Measurements from ENCODE around the gene TAF11L13. TPM values are rescaled to one million over a fixed set of nuclear protein-coding genes. Genes with fewer than 3 reads are reported as not detected.
"Not testable (repeated sequence)": the region's sequence is repeated elsewhere in the genome, so short reads cannot be mapped to it uniquely, and the experiment has no call there.

TAF11L13 gene
- total RNA-seq, result not detected
- long read RNA-seq, result 0 reads

- ATAC-seq (ENCODE audit: poor library complexity); intact Hi-C loops (cut with DNase I); DNase-seq: not testable (repeated sequence)
These were observed at the start of gene TAF11L13 for GRCh38 chr5:17631788-17632187. Gene TAF11L13 (plus strand): TSS chr5:17632088.

- intact Hi-C loops (cut with DNase I); ATAC-seq (ENCODE audit: poor library complexity); DNase-seq: not testable (repeated sequence)
These were observed 46.2 kb upstream of the TAF11L13 start, which contains the start of gene TAF11L7 for GRCh38 chr5:17585658-17586057. Gene TAF11L7 (minus strand): TSS chr5:17585758.

DNA sequence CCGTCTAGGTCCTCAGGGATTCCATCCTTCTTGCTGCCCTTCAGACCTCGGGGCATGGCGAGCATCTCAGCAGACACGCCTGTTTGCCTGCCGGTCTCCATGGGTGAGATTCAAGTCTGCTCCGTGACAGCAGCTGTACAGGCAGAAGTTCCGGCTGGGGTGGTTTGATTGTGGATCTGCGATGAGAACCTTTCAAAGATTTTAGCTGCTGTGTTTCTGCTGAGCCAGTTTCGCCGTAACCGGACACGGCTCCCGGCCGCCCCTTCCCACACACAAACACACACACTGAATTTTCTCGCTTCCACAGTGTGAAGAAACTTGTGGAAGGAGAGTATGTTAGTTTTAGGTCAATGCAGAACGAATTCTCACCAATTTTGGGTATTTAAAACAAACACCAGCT, 41.0 kb upstream of the TAF11L13 start, which contains the start of gene TAF11L8:
Gene TAF11L8, minus strand, starts transcription at position 101 of the 400 bp plus-strand sequence.
- intact Hi-C loops (cut with DNase I), result not testable (repeated sequence)

GRCh38 chr5:17594255-17594654, 37.6 kb upstream of the TAF11L13 start, which contains the start of gene TAF11L9:
Gene TAF11L9 (minus strand): TSS chr5:17594394.
- DNase-seq; ATAC-seq (ENCODE audit: poor library complexity); intact Hi-C loops (cut with DNase I): not testable (repeated sequence)

More for the DNA sequence above, 41.0 kb upstream of the TAF11L13 start, which contains the start of gene TAF11L8:
- ATAC-seq (ENCODE audit: poor library complexity); DNase-seq: not testable (repeated sequence)

DNA sequence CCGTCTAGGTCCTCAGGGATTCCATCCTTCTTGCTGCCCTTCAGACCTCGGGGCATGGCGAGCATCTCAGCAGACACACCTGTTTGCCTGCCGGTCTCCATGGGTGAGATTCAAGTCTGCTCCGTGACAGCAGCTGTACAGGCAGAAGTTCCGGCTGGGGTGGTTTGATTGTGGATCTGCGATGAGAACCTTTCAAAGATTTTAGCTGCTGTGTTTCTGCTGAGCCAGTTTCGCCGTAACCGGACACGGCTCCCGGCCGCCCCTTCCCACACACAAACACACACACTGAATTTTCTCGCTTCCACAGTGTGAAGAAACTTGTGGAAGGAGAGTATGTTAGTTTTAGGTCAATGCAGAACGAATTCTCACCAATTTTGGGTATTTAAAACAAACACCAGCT, 34.2 kb upstream of the TAF11L13 start, which contains the start of gene TAF11L10:
Gene TAF11L10, minus strand, starts transcription at position 101 of the 400 bp plus-strand sequence.
- intact Hi-C loops (cut with DNase I); ATAC-seq (ENCODE audit: poor library complexity); DNase-seq: not testable (repeated sequence)

DNA sequence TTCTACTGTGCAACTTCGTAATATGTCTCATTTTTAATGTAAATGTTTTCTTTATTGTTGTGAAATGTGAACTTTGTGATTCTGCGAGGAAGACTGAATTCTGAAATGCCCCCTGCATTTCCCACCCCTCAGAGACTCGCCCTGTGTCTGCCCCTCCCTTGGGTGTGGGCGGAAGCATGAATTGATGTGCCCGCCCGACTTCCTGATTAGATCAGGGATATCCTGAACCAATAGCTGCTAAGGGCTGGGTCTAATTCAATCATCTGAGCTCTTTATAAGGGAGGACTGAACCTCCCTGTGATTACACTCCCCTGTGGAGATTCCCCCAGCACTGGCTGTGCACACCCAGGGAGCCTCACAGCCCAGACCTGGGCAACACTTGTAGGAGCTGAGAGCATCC, 28.0 kb upstream of the TAF11L13 start, which contains the start of gene TAF11L11:
Gene TAF11L11, plus strand, starts transcription at position 304 of the 400 bp plus-strand sequence.
- DNase-seq; ATAC-seq (ENCODE audit: poor library complexity); intact Hi-C loops (cut with DNase I): not testable (repeated sequence)

- DNase-seq (no peak), ATAC-seq (ENCODE audit: poor library complexity) (no peak)
- intact Hi-C loops (cut with DNase I), result no loop called here
These were observed 26.9 kb upstream of the TAF11L13 start for GRCh38 chr5:17604951-17605350.

GRCh38 chr5:17607461-17607860, 24.4 kb upstream of the TAF11L13 start:
- ATAC-seq (ENCODE audit: poor library complexity); DNase-seq; intact Hi-C loops (cut with DNase I): not testable (repeated sequence)

- intact Hi-C loops (cut with DNase I); ATAC-seq (ENCODE audit: poor library complexity); DNase-seq: not testable (repeated sequence)
These were observed 21.8 kb upstream of the TAF11L13 start, which contains the start of gene TAF11L12 for GRCh38 chr5:17610092-17610491. Gene TAF11L12 (plus strand): TSS chr5:17610392.

GRCh38 chr5:17614872-17615605, 16.8 kb upstream of the TAF11L13 start:
- ATAC-seq (ENCODE audit: poor library complexity), result no peak
- intact Hi-C loops (cut with DNase I), result no loop called here
- DNase-seq, result no peak

GRCh38 chr5:17619354-17619753, 12.5 kb upstream of the TAF11L13 start:
- DNase-seq (no peak), ATAC-seq (ENCODE audit: poor library complexity) (no peak)

GRCh38 chr5:17620627-17621026, 11.3 kb upstream of the TAF11L13 start:
- ATAC-seq (ENCODE audit: poor library complexity), result no peak
- intact Hi-C loops (cut with DNase I), result no loop called here
- no peak for DNase-seq

More at GRCh38 chr5:17619354-17619753, 12.5 kb upstream of the TAF11L13 start:
- intact Hi-C loops (cut with DNase I), result no loop called here

DNA sequence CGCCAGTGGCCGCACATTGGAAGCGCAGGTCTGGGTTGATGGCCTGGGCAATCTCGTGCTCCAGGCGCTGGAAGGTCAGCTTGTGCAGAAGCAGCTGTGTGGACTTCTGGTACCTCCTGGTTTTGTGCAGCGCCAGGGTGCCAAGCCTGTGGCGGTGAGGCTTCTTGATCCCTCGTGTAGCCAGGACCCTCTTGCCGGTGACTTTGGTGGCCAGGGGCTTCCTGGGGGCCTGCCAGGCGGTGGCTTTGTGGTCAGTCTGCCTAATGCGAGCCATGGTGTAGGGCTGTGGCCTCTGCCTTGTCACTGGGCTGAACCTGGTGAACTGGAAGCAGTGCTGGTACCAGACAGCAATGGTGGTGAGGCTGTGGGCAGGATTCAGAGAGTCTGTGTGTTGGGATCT, 6.2 kb upstream of the TAF11L13 start:
- DNase-seq (no peak), ATAC-seq (ENCODE audit: poor library complexity) (no peak)
- intact Hi-C loops (cut with DNase I), result no loop called here

DNA sequence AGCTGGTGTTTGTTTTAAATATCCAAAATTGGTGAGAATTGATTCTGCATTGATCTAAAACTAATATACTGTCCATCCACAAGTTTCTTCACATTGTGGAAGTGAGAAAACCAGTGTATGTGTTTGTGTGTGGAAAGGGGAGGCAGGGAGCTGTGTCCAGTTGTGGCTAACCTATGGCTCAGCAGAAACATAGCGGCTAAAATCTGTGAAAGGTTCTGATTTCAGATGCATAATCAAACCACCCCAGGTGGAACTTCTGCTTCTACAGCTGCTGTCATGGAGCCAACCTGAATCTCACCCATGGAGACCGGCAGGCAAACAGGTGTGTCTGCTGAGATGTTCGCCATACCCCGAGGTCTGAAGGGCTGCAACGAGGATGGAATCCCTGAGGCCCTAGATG, 2.3 kb downstream of the TAF11L13 start, which contains the start of gene TAF11L14:
Gene TAF11L14, plus strand, starts transcription at position 301 of the 400 bp plus-strand sequence.
- intact Hi-C loops (cut with DNase I), result no loop called here
- DNase-seq (no peak), ATAC-seq (ENCODE audit: poor library complexity) (no peak)

GRCh38 chr5:17649232-17649631, 17.3 kb downstream of the TAF11L13 start:
- intact Hi-C loops (cut with DNase I); ATAC-seq (ENCODE audit: poor library complexity); DNase-seq: not testable (repeated sequence)

DNA sequence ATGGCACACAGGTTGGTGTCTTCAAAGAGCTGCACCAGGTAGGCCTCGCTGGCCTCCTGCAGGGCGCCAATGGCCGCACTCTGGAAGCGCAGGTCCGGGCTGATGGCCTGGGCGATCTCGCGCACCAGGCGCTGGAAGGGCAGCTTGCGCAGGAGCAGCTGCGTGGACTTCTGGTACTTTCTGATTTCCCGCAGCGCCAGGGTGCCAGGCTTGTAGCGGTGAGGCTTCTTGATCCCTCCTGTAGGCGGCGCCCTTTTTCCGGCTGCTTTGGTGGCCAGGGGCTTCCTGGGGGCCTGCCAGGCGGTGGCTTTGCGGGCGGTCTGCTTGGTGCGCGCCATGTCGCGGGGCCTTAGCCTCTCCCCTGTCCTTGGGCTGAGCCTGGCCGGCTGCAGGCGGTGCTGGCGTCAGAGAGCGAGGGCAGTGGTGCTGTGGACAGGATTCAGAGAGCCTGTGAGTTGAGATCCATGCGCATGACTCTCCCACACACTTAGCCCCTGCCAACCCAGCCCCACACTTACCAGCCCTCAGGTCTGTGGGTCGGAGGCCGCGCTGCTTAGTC, 23.4 kb downstream of the TAF11L13 start:
- not testable (repeated sequence) for ATAC-seq (ENCODE audit: poor library complexity)

GRCh38 chr5:17655921-17656320, 24.0 kb downstream of the TAF11L13 start:
- ATAC-seq (ENCODE audit: poor library complexity) (no peak), DNase-seq (no peak)
- intact Hi-C loops (cut with DNase I), result no loop called here

More for the DNA sequence above, 23.4 kb downstream of the TAF11L13 start:
- intact Hi-C loops (cut with DNase I); DNase-seq: not testable (repeated sequence)

DNA sequence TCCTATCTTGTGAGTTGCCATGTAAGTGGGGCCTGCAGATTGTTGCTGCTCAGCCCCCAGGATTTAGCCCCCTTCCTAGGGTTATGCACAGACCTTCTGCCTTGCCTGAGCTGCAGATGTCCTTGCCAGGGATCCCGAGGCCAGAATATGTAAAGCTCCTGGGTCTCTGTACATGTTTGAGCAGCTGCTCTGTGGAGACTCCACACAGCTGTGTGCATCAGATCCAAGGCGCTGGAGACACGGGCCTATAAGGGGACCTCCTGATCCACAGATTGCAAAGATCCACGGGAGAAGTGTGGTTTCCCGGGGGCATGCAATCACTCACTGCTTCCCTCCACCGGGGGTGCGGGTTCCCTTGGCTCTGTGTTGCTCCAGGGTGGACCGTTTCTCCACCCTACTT, 31.3 kb downstream of the TAF11L13 start:
- ATAC-seq (ENCODE audit: poor library complexity), result no peak
- intact Hi-C loops (cut with DNase I), result no loop called here
- no peak for DNase-seq

- intact Hi-C loops (cut with DNase I), result no loop called here
- no peak for ATAC-seq (ENCODE audit: poor library complexity)
These were observed 33.9 kb downstream of the TAF11L13 start for GRCh38 chr5:17665836-17666235.

More at GRCh38 chr5:17665836-17666235, 33.9 kb downstream of the TAF11L13 start:
- no peak for DNase-seq
